Esophagus (tissue), 2 donors: ENCODE data around the gene TP53INP2. TPM values are rescaled to one million over a fixed set of nuclear protein-coding genes. Genes with fewer than 3 reads are reported as not detected.
"Not testable (repeated sequence)": the region's sequence is repeated elsewhere in the genome, so short reads cannot be mapped to it uniquely, and the experiment has no call there.

Source experiments
- H3K27ac ChIP-seq, 2 donors: one replicate each; pipeline ENCODE4 v1.5.1; 2013; ENCODE audit warnings: low read depth in 2 of 2, mild to moderate bottlenecking in 2 of 2, inconsistent platforms in 1 of 2, low read length in 1 of 2, moderate library complexity in 1 of 2
- H3K27me3 ChIP-seq, 2 donors: one replicate each; pipeline ENCODE4 v1.6.1; 2013; ENCODE audit warnings: low read length in 2 of 2, control low read depth in 1 of 2, mild to moderate bottlenecking in 1 of 2; ENCODE audit not compliant: insufficient read depth in 2 of 2, control insufficient read depth in 1 of 2
- H3K36me3 ChIP-seq, 2 donors: one replicate each; pipeline ENCODE4 v1.6.1; 2013; ENCODE audit warnings: low read length in 1 of 2; ENCODE audit not compliant: control insufficient read depth in 2 of 2, insufficient read depth in 2 of 2
- H3K4me1 ChIP-seq, 2 donors: one replicate each; pipeline ENCODE4 v1.6.1; 2013; ENCODE audit warnings: low read length in 1 of 2; ENCODE audit not compliant: control insufficient read depth in 2 of 2, insufficient read depth in 2 of 2
- H3K4me3 ChIP-seq, 2 donors: one replicate each; pipeline ENCODE4 v1.5.1; 2013; ENCODE audit warnings: low read length in 2 of 2, mild to moderate bottlenecking in 2 of 2, low read depth in 1 of 2, moderate library complexity in 1 of 2
- H3K9me3 ChIP-seq, 2 donors: one replicate each; pipeline ENCODE4 v1.6.1; 2013; ENCODE audit warnings: mild to moderate bottlenecking in 2 of 2, low read depth in 1 of 2, low read length in 1 of 2, moderate library complexity in 1 of 2; ENCODE audit not compliant: control insufficient read depth in 2 of 2, insufficient read depth in 1 of 2
- WGBS, 2 donors: extraction: QIAGEN DNeasy Blood & Tissue Kit; methylation state at CpG; one replicate each; pipeline ENCODE4 v1.1.7; 2013; 5-methylcytosine and 5-hydroxymethylcytosine counted together
- polyA plus RNA-seq, 2 donors: library from polyadenylated mRNA; stranded (reverse); fragments of 200-250 nt; gene quantifications; one replicate each; pipeline ENCODE4 v1.2.3, GENCODE V29; 2013
- donor health status: healthy with polysubstance abuse.
- donor health status: Bipolar disorder and iron deficiency.

The TP53INP2 gene, protein sequence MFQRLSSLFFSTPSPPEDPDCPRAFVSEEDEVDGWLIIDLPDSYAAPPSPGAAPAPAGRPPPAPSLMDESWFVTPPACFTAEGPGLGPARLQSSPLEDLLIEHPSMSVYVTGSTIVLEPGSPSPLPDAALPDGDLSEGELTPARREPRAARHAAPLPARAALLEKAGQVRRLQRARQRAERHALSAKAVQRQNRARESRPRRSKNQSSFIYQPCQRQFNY
- polyA plus RNA-seq, result 10 to 100 TPM; 39.5 to 57.1 TPM

DNA sequence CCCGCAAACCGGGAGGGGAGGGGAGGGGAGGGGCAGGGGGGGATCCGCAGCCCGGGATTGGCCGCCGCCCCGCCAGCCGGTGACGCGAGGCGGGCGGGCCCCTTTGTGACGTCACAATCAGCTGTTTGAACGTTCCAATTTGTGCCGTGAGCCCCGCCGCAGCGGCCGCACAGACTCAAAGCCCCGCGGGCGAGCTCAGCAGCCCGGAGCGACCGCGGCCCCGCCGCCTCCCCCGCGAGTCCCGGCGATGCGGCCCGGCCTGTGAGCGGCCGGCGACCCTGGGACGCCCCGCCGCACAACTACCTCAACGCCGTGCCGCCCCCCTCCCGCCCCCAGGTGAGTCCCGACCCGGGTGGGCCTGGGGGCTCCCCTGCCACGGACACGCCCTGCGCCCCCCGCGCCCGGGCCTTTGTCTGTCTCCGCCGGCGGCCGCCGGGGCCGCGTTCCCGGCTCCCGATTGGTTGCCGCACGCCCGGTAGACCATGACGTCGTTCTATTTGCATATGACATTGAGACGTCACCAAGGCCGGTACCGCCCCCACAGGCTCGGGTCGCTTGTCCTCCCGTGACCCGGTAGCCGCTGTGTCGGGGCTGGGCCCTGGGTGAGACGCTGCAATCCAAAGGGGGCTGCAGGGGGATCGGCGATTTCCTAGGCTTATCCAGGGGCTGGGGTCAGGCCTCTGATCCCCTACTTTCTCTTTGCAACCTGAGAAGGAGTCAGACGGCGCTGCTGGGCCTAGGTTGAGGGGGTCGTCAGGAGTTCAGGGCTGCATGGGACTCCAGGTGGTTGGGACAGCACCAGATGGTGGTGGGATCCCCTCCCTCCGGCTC lies at the start of gene TP53INP2:
Gene TP53INP2, plus strand, starts transcription at position 168 of the 831 bp plus-strand sequence. CDS start 4,396 bp downstream, outside the sequence.
- Histone ChIP-seq H3K36me3 (peaks cover 0 to 3% of the 10 kb centered on the region in 2 donors), H3K4me1 (peaks cover 0 to 9% of the 10 kb centered on the region in 2 donors), H3K9me3 (no peaks in the 10 kb centered on the region), H3K4me3 (peak within 1 kb of the TSS; percentile 83), H3K27ac (peak within 1 kb of the TSS; percentile 99), H3K27me3 (no peaks in the 10 kb centered on the region)
- WGBS, 2 donors, result 1% methylated on average over 60 to 82 of the region's 82 CpGs

DNA sequence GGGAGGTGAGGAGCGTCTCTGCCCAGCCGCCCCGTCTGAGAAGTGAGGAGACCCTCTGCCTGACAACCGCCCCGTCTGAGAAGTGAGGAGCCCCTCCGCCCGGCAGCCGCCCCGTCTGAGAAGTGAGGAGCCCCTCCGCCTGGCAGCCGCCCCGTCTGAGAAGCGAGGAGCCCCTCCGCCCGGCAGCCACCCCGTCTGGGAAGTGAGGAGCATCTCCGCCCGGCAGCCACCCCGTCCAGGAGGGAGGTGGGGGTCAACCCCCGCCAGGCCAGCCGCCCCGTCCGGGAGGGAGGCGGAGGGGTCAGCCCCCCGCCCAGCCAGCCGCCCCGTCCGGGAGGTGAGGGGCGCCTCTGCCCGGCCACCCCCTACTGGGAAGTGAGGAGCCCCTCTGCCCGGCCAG lies 45.5 kb upstream of the TP53INP2 start:
- H3K27me3 ChIP-seq, H3K36me3 ChIP-seq, H3K4me3 ChIP-seq, H3K4me1 ChIP-seq, H3K9me3 ChIP-seq, H3K27ac ChIP-seq: not testable (repeated sequence)
- 90 to 97% methylated on average over 2 to 31 of the region's 31 CpGs for WGBS, 2 donors

DNA sequence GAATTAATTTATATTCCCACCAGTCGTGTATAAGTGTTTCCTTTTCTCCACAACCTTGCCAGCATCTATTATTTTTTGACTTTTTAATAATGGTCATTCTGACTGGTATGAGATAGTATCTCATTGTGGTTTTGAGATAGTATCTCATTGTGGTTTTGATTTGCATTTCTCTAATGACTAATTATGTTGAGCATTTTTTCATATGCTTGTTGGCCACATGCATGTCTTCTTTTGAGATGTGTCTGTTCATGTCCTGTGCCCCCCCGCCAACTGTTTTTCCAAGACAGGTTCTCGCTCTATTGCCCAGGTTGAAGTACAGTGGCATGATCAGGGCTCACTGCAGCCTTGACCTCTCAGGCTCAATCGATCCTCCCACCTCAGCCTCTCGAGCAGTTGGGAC lies 42.3 kb upstream of the TP53INP2 start:
- not testable (repeated sequence) for H3K27me3 ChIP-seq, H3K4me3 ChIP-seq, H3K36me3 ChIP-seq, H3K27ac ChIP-seq, H3K4me1 ChIP-seq, H3K9me3 ChIP-seq
- WGBS, 2 donors, result 81 to 82% methylated on average over 5 of the region's 5 CpGs

DNA sequence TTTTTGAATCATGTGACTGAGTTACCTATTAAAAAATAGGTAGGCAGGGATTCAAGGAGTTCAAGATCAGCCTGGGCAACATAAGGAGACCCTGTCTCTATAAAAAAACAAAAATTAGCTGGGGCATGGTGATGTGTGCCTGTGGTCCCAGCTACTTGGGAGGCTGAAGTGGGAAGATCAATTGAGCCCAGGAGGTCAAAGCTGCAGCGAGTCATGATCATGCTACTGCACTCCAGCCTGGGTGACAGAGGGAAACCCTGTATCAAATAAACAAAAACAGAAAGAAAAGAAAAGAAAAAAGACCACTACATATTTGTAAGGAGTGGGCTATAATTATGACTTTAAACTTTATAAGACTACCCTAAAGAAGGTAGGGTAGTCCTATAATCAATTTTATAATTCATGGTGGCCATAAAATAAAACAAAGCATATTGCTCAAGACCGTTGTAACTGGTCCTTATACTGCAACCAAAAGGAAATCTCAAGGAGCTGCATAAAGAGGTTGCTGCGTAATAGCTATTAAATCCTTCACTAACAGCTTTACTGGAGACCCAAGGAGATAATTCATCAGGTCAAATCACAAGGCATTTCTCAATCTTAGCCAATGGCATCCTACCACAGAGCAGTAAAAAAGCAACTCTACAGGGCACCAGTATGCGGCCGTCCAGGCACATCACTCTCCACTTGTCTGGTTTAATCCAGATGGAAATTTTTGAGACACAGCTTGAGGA lies 40.8 kb upstream of the TP53INP2 start:
- no peaks in the 10 kb centered on the region for H3K9me3 ChIP-seq
- H3K4me3 ChIP-seq, result no peak overlapping the region
- H3K27ac ChIP-seq, result no peak overlapping the region
- WGBS, 2 donors, result 90 to 94% methylated on average over 5 of the region's 5 CpGs
- no peaks in the 10 kb centered on the region for H3K27me3 ChIP-seq
- H3K4me1 ChIP-seq, result no peaks in the 10 kb centered on the region
- no peaks in the 10 kb centered on the region for H3K36me3 ChIP-seq

DNA sequence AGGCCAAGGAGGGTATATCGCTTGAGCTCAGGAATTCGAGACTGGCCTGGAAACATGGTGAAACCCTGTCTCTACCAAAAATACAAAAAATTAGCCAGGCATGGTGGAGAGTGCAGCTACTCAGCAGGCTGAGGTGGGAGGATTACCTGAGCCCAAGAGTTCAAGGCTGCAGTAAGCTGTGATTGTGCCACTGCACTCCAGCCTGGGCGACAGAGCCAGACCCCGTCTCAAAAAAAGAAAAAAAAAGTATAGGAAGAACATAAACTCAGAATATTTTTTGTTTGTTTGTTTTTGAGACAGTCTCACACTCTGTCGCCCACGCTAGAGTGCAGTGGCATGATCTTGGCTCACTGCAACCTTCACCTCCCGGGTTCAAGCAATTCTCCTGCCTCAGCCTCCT lies 39.4 kb upstream of the TP53INP2 start:
- 97 to 98% methylated on average over 7 of the region's 7 CpGs for WGBS, 2 donors
- H3K4me1 ChIP-seq, H3K27me3 ChIP-seq, H3K36me3 ChIP-seq, H3K9me3 ChIP-seq, H3K4me3 ChIP-seq, H3K27ac ChIP-seq: not testable (repeated sequence)

DNA sequence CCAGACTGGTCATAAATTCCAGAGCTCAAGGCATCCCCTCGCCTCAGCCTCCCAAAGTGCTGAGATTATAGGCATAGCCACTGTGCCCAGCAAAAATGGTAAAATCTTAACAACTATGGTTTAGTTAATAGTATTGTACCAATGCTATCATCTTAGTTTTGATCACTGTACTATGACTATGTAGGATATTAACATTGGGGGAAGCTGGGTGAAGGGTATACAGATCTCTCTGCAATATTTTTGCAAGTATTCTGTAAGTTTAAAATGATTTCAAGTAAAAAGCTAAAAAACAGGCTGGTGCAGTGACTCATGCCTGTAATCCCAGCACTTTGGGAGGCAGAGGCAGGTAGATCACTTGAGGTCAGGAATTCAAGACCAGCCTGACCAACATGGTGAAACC lies 35.0 kb upstream of the TP53INP2 start:
- H3K9me3 ChIP-seq, result no peaks in the 10 kb centered on the region
- WGBS, 2 donors, result 100% methylated on average over 1 of the region's 1 CpG
- no peaks in the 10 kb centered on the region for H3K4me1 ChIP-seq
- H3K27me3 ChIP-seq, result no peaks in the 10 kb centered on the region
- no peaks in the 10 kb centered on the region for H3K36me3 ChIP-seq
- H3K27ac ChIP-seq, result no peak overlapping the region
- no peak overlapping the region for H3K4me3 ChIP-seq

DNA sequence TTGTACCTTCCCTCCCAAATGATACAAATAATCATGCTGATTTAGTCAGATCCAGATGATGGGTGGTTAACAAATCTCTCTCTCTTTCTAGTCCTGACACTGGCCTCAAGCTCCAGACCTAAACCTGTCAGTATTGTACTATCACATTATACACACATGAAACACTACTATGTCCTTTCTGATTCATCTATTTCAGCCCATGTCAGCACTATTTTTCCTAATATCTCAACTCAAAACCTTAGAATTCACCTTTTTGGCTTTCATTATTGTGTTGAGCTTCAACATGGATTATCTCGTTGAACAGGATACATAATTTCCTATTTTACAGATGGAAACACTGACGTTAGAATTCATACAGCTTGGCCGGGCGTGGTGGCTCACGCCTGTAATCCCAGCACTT lies 30.7 kb upstream of the TP53INP2 start:
- Histone ChIP-seq H3K36me3 (no peaks in the 10 kb centered on the region), H3K27me3 (no peaks in the 10 kb centered on the region), H3K27ac (no peak overlapping the region), H3K9me3 (no peaks in the 10 kb centered on the region), H3K4me3 (no peak overlapping the region), H3K4me1 (no peaks in the 10 kb centered on the region)
- whole genome bisulfite sequencing, 2 donors, result 88% methylated on average over 5 of the region's 5 CpGs

DNA sequence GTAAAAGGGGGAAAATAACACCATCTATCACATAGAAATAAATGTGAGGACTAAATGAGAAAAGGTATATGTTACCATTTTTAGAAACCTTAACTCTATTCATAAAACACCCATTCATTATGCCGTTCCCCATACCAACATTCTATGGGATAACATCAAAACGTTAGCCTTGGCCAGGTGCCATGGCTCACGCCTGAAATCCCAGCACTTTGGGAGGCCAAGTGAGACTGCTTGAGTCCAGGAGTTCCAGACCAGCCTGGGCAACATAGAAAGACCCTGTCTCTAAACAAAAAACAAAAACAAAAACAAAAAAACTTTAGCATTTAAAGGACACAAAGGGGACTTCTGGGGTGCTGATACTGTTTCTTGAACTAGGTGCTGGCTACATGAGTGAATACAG lies 28.6 kb upstream of the TP53INP2 start:
- H3K4me3 ChIP-seq, result no peak overlapping the region
- no peaks in the 10 kb centered on the region for H3K27me3 ChIP-seq
- no peaks in the 10 kb centered on the region for H3K9me3 ChIP-seq
- WGBS, 2 donors, result 25% methylated on average over 3 of the region's 3 CpGs
- H3K4me1 ChIP-seq, result no peaks in the 10 kb centered on the region
- no peak overlapping the region for H3K27ac ChIP-seq
- H3K36me3 ChIP-seq, result no peaks in the 10 kb centered on the region

DNA sequence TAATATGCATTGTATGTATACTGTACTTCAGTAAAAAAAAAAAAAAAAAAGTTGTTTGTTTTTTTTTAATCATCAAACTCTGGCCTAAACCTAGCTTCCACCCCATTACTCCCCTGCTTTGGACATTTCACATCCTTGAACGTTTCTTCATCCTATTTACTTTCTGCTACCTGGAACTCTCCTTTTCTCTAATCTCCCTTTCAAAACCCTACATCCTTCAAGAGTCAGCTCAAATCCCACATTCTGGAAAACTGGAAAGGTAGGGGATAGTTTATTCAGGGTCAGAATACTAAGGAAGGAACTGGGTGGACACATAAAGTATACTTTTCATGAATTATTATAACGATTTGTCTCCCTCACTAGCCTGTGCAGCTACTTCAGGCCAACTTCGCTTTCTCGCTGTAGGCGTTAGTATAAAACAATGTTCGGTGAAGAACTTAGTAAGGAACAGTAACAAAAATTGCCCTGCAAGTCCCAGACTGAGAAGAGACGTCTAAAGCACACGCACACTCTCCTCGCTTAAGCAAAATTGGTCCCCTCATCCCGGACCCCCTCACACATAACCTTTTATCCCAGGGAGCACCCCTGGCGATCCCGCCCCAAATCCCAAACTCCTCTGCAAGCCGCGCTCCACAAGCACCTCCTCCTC lies 28.0 kb upstream of the TP53INP2 start:
- whole genome bisulfite sequencing, 2 donors, result 0 to 1% methylated on average over 14 of the region's 14 CpGs
- Histone ChIP-seq H3K4me3 (peak overlapping the region; percentile 66 to 87), H3K27me3 (no peaks in the 10 kb centered on the region), H3K4me1 (no peaks in the 10 kb centered on the region), H3K36me3 (no peaks in the 10 kb centered on the region), H3K9me3 (no peaks in the 10 kb centered on the region), H3K27ac (peak overlapping the region; percentile 86 to 89)
